Right lobe of liver (tissue), 6 donors: ENCODE results near the gene RGMB. TPM values are rescaled to one million over a fixed set of nuclear protein-coding genes. Genes with fewer than 3 reads are reported as not detected.

ENCODE experiments used
- ATAC-seq, 4 donors: fragments of 200-7000 bp; cut with Tn5 transposase; one replicate each; pipeline ENCODE4 v1.9.1; 2020; ENCODE audit warnings: mild to moderate bottlenecking in 4 of 4, moderate library complexity in 4 of 4
- DNase-seq, 3 donors: peaks; one replicate each; pipeline ENCODE4 v3.0.0-alpha.2; 2020
- H3K27ac ChIP-seq, 3 donors: fragments of 200-600 bp; one replicate each; pipeline ENCODE4 v1.8.0; 2022
- H3K27me3 ChIP-seq, 2 donors: fragments of 200-600 bp; one replicate each; pipeline ENCODE4 v1.8.0; 2022
- H3K36me3 ChIP-seq, 4 donors: fragments of 200-600 bp; sonication (generic) in 1 of 4; one replicate each; pipeline versions ENCODE4 v1.5.1 to v1.8.0; 2017 to 2022; ENCODE audit warnings: control low read depth in 1 of 4
- H3K4me1 ChIP-seq, 4 donors: fragments of 200-600 bp; sonication (generic) in 1 of 4; one replicate each; pipeline versions ENCODE4 v1.5.1 to v1.8.0; 2017 to 2022; ENCODE audit warnings: control low read depth in 1 of 4
- H3K4me3 ChIP-seq, 3 donors: fragments of 200-600 bp; one replicate each; pipeline ENCODE4 v1.8.0; 2022
- H3K9me3 ChIP-seq, 4 donors: fragments of 200-600 bp; sonication (generic) in 1 of 4; one replicate each; pipeline versions ENCODE4 v1.5.1 to v1.8.0; 2017 to 2022; ENCODE audit warnings: control low read depth in 1 of 4
- POLR2A ChIP-seq: fragments of 450-650 bp; IDR thresholded peaks from one replicate; pipeline ENCODE4 v1.6.1; 2017; ENCODE audit warnings: antibody characterized with exemption, mild to moderate bottlenecking
- WGBS: methylation state at CpG from one replicate; pipeline ENCODE4 v1.1.6; 2018; ENCODE audit warnings: low coverage, low lambda C conversion rate; ENCODE audit not compliant: insufficient coverage; ENCODE audit errors: missing lambda C conversion rate; 5-methylcytosine and 5-hydroxymethylcytosine counted together
- intact Hi-C, 2 donors: fragments of 100-400 bp; cut with DNase I; formaldehyde crosslinking; loops; one replicate each; pipeline versions ENCODE4 v1.11.2 to v1.14.1; 2022
- total RNA-seq, 6 experiments: library from RNA; depleted of rRNA in 2 of 6; stranded (reverse); fragments of >200 nt in 2 of 6; fragmentation: NEBNext Ultra II Directional in 3 of 6; extraction: Animal tissue kit (Norgen Biotek cat#: 25700) in 3 of 6; gene quantifications; one replicate each; pipeline versions ENCODE4 v1.1.0 to v1.2.4, GENCODE V29; 2016 to 2023
- TF ChIP-seq, protein P1 (sequence below), 4 donors: fragments of 200-600 bp in 3 of 4; fragments of 450-650 bp in 1 of 4; IDR thresholded peaks; one replicate each; pipeline versions ENCODE4 v1.5.1 to v1.8.0; 2016 to 2022; ENCODE audit warnings: antibody characterized with exemption in 4 of 4, mild to moderate bottlenecking in 2 of 4
- donor health status: DM: no; HTN: yes; CAD: no.
- donor health status: DM: no; HTN: no; CAD: no.
- donor health status: DM: no; HTN: no; CAD: no.
- donor health status: DM: no; HTN: yes; CAD: no.
- donor health status: DM: no; HTN: yes; CAD: no.

The RGMB gene
- total RNA-seq, 6 experiments from 2014 or later = 4.5 to 10.5 (median 5.1) TPM

GRCh38 chr5:98796197-98796972 lies 22.9 kb downstream of the RGMB start:
- peaks cover 0 to 6% (median 3%) of the 10 kb centered on the region in 4 donors for H3K36me3 ChIP-seq
- no peaks in the 10 kb centered on the region for H3K27me3 ChIP-seq
- intact Hi-C loops = no loop called here
- ATAC-seq (peak; percentile 73 to 89 (median 84)), DNase-seq (peak in 1 of 3 donors; percentile 50)
- TF ChIP-seq POLR2A = no peak
- TF ChIP-seq, protein P1, sequence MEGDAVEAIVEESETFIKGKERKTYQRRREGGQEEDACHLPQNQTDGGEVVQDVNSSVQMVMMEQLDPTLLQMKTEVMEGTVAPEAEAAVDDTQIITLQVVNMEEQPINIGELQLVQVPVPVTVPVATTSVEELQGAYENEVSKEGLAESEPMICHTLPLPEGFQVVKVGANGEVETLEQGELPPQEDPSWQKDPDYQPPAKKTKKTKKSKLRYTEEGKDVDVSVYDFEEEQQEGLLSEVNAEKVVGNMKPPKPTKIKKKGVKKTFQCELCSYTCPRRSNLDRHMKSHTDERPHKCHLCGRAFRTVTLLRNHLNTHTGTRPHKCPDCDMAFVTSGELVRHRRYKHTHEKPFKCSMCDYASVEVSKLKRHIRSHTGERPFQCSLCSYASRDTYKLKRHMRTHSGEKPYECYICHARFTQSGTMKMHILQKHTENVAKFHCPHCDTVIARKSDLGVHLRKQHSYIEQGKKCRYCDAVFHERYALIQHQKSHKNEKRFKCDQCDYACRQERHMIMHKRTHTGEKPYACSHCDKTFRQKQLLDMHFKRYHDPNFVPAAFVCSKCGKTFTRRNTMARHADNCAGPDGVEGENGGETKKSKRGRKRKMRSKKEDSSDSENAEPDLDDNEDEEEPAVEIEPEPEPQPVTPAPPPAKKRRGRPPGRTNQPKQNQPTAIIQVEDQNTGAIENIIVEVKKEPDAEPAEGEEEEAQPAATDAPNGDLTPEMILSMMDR (IDR thresholded peaks at IDR 0.05) = peak; percentile 71 to 83 (median 74)
- WGBS = 11% methylated on average over 7 of the region's 7 CpGs
- no peak overlapping the region for H3K4me3 ChIP-seq
- H3K9me3 ChIP-seq = no peaks in the 10 kb centered on the region
- H3K27ac ChIP-seq = no peak overlapping the region
- H3K4me1 ChIP-seq = peaks cover 0 to 10% (median 0%) of the 10 kb centered on the region in 4 donors

GRCh38 chr5:98798371-98798770 lies 24.9 kb downstream of the RGMB start:
- intact Hi-C loops = no loop called here
- Histone ChIP-seq H3K4me3 (no peak overlapping the region), H3K27ac (no peak overlapping the region), H3K36me3 (peaks cover 0 to 4% (median under 1%) of the 10 kb centered on the region in 4 donors), H3K9me3 (no peaks in the 10 kb centered on the region), H3K27me3 (no peaks in the 10 kb centered on the region), H3K4me1 (peaks cover 0 to 10% (median 0%) of the 10 kb centered on the region in 4 donors)
- DNase-seq (no peak), ATAC-seq (no peak)
- 44% methylated on average over 1 of the region's 1 CpG for WGBS
- TF ChIP-seq, protein P1 (IDR thresholded peaks at IDR 0.05) = no peak
- no peak for TF ChIP-seq POLR2A

- Histone ChIP-seq H3K4me3 (no peak overlapping the region), H3K27ac (no peak overlapping the region), H3K27me3 (no peaks in the 10 kb centered on the region), H3K4me1 (peaks cover 0 to 10% (median 0%) of the 10 kb centered on the region in 4 donors), H3K9me3 (no peaks in the 10 kb centered on the region), H3K36me3 (no peaks in the 10 kb centered on the region)
- intact Hi-C loops = no loop called here
- WGBS = 96% methylated on average over 3 of the region's 3 CpGs
- ATAC-seq (no peak), DNase-seq (no peak)
- no peak for TF ChIP-seq POLR2A
Observed at GRCh38 chr5:98798847-98799246, 25.4 kb downstream of the RGMB start.

- intact Hi-C loops = no loop called here
- 75% methylated on average over 2 of the region's 2 CpGs for WGBS
- Histone ChIP-seq H3K36me3 (no peaks in the 10 kb centered on the region), H3K27ac (no peak overlapping the region), H3K4me1 (no peaks in the 10 kb centered on the region), H3K4me3 (no peak overlapping the region), H3K9me3 (peaks cover 0 to 15% (median 5%) of the 10 kb centered on the region in 4 donors), H3K27me3 (no peaks in the 10 kb centered on the region)
- TF ChIP-seq POLR2A = no peak
- TF ChIP-seq, protein P1 (IDR thresholded peaks at IDR 0.05) = no peak
- ATAC-seq (no peak), DNase-seq (no peak)
Observed at GRCh38 chr5:98804066-98804465, 30.6 kb downstream of the RGMB start.

- H3K4me1 ChIP-seq = no peaks in the 10 kb centered on the region
- ATAC-seq (no peak), DNase-seq (no peak)
- peaks cover 0 to 15% (median 5%) of the 10 kb centered on the region in 4 donors for H3K9me3 ChIP-seq
- no peaks in the 10 kb centered on the region for H3K36me3 ChIP-seq
- no peak overlapping the region for H3K27ac ChIP-seq
- TF ChIP-seq, protein P1 (IDR thresholded peaks at IDR 0.05) = no peak
- no peak for TF ChIP-seq POLR2A
- no peak overlapping the region for H3K4me3 ChIP-seq
- intact Hi-C loops = no loop called here
- H3K27me3 ChIP-seq = no peaks in the 10 kb centered on the region
- 0% methylated on average over 1 of the region's 1 CpG for WGBS
Observed at GRCh38 chr5:98805070-98805469, 31.6 kb downstream of the RGMB start.
